HG03439 (cell line): Measurements from ENCODE around the gene NOL9.

Experiments
- ATAC-seq: cut with Tn5 transposase; IDR thresholded peaks from one replicate; pipeline ENCODE4 v1.9.1; 2021; ENCODE audit warnings: mild to moderate bottlenecking, moderate library complexity; ENCODE audit not compliant: unreplicated experiment

The NOL9 gene

DNA sequence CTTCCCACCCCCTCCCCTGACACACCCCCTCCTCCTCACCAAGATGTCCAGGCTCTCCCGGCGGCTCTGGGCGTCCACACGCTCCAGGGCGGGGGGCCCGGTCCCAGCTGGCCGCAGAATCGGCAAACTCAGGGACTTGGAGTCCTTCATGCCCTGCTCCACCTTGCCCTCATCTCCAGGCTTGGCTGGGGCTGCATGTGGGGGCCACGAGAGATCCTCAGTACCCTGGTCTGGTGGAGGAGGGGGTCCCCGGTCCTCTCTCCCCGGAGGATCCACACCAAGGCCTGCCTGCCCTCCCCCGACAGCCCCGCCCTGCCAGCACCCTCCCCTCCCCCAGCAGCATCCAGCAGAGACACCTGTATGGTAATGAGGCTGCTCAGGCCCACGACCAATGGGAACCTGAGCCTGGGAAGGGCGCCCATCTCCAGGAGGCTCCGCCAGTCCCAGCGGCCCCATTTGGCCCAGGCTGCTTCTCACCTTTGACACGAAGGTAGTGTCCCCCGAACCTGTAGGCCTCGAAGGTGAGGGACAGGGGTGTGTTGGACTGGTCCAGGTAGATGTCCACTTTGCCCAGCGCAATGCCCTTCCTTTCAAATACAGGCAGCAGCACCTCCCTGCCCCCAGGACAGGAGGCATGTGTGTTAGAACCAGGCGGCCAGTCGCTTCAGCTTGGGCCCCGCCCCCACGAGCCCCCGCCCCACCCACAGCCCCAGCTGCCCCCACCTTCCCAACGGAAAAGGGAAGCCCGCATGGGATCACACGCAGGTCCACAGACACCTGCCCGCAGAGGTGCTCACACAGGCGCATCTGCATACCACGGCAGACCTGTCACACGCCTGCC lies 80.1 kb downstream of the NOL9 start:
- no peak for ATAC-seq

DNA sequence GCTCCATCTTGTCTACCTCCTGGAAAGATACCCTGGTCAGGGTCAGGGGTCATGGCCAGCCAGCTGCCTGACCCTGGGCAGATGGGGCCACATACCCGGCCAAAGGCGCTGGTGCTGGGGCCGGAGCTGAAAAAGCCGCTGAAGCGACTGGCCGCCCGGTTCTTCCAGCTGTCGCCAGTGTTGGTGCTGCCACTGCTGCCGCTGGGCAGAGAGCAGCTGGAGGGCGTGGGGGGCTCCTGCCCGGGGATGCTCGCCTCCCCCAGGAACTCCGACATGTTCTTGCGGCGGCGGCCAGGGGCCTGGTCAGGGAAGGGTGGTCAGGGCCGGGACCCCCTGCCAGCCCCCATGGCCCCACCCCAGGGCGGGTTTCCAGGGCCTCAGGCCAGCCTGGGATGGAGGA lies 81.2 kb downstream of the NOL9 start:
- no peak for ATAC-seq

DNA sequence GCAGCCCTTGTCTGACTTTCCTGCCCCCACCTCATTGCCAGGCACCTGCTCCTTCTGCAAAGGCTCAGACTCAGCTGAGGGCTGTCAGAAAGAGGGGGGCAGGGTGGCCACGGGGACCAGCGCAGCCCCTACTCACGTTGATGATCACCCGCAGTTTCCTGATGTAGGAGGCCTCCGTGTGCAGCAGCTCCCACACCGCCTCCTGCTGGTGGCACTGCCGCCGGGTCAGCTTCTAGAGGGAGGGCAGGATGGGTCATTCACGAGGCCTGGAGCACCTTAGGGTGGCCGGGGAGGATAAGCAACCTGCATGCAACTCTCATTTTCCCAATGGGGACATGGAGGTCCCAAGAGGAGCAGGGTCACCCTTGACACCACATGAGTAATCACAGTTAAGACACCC lies 81.9 kb downstream of the NOL9 start:
- ATAC-seq, result no peak

DNA sequence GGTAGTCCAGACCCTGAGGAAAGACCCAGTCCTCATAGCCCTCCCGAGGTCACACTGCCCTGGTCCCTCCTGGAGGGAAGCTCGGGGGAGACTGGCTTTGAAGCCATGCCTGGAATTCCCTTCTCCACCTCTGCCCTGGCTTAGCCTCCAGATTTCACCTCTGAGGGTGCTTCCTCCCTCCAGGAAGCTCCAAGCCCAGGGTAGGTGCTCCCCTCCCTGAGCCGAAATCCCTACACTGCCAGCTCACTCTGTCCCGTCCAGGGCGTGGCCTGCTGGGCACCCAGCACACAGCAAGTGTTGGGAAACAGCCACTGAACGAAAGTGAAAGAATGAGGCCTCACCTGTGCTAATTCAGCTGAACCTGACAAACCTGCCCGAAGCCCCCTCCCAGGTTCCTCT lies 82.3 kb downstream of the NOL9 start:
- ATAC-seq, result no peak
